Tibial nerve (tissue), 4 donors: ENCODE measurements around the gene C1orf159.

ENCODE experiments used
- EP300 ChIP-seq, 2 donors: sonication (generic); formaldehyde crosslinking; IDR thresholded peaks; one replicate each; pipeline ENCODE4 v1.6.1; 2017; ENCODE audit warnings: antibody characterized with exemption in 2 of 2, mild to moderate bottlenecking in 1 of 2
- POLR2A ChIP-seq, 2 donors: fragments of 450-650 bp; IDR thresholded peaks; one replicate each; pipeline ENCODE4 v1.6.1; 2017; ENCODE audit warnings: antibody characterized with exemption in 2 of 2, mild to moderate bottlenecking in 2 of 2, moderate library complexity in 2 of 2
- TF ChIP-seq, protein P1 (sequence below), 5 experiments: fragments of 200-600 bp in 3 of 5; fragments of 450-650 bp in 2 of 5; sonication (generic) in 3 of 5; IDR thresholded peaks; one replicate each; pipeline ENCODE4 v1.5.1; 2016 to 2019; ENCODE audit warnings: antibody characterized with exemption in 5 of 5, mild to moderate bottlenecking in 3 of 5, moderate library complexity in 2 of 5

GRCh38 chr1:1165485-1165884 is 49.6 kb upstream of the C1orf159 start:
- TF ChIP-seq, protein P1, sequence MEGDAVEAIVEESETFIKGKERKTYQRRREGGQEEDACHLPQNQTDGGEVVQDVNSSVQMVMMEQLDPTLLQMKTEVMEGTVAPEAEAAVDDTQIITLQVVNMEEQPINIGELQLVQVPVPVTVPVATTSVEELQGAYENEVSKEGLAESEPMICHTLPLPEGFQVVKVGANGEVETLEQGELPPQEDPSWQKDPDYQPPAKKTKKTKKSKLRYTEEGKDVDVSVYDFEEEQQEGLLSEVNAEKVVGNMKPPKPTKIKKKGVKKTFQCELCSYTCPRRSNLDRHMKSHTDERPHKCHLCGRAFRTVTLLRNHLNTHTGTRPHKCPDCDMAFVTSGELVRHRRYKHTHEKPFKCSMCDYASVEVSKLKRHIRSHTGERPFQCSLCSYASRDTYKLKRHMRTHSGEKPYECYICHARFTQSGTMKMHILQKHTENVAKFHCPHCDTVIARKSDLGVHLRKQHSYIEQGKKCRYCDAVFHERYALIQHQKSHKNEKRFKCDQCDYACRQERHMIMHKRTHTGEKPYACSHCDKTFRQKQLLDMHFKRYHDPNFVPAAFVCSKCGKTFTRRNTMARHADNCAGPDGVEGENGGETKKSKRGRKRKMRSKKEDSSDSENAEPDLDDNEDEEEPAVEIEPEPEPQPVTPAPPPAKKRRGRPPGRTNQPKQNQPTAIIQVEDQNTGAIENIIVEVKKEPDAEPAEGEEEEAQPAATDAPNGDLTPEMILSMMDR (IDR thresholded peaks at IDR 0.05), result no peak
- TF ChIP-seq POLR2A (IDR thresholded peaks at IDR 0.05), result no peak
- no peak for TF ChIP-seq EP300 (IDR thresholded peaks at IDR 0.05)
